B cell (primary cell): ENCODE measurements around the gene ZFYVE19. TPM values are rescaled to one million over a fixed set of nuclear protein-coding genes. Genes with fewer than 3 reads are reported as not detected.

ENCODE experiments used
- ATAC-seq: fragments of 200-7000 bp; cut with Tn5 transposase; one replicate; pipeline ENCODE4 v1.10.0; 2021; ENCODE audit warnings: low read depth, mild to moderate bottlenecking, moderate number of reproducible peaks, moderate library complexity
- CTCF ChIA-PET: fragments of 350-600 bp; sonication (Branson Sonifier 250); formaldehyde crosslinking; loops from one replicate; lab custom pipeline; 2021; ENCODE audit warnings: antibody characterized with exemption, inconsistent platforms; lab: Charles Lee
- POLR2A ChIA-PET: fragments of 350-600 bp; sonication (Branson Sonifier 250); formaldehyde crosslinking; loops from one replicate; lab custom pipeline; 2021; ENCODE audit warnings: antibody characterized with exemption; lab: Charles Lee
- DNase-seq: peaks from one replicate; pipeline ENCODE4 v3.0.0; 2013
- H2AFZ ChIP-seq: 2 replicates; pipeline ENCODE4 v1.6.1; 2012; ENCODE audit warnings: mild to moderate bottlenecking, low read depth, low read length; ENCODE audit not compliant: insufficient read depth, poor library complexity, severe bottlenecking
- H3K27ac ChIP-seq, 2 donors: 1 replicate in 1 of 2; 2 replicates in 1 of 2; pipeline ENCODE4 v1.5.1; 2012 to 2013; ENCODE audit warnings: low read length in 2 of 2, mild to moderate bottlenecking in 2 of 2, moderate library complexity in 1 of 2
- H3K27me3 ChIP-seq, 4 experiments: fragments of 200-600 bp in 1 of 4; sonication (generic) in 1 of 4; replicated peaks in 1 of 4; 1 replicate in 2 of 4; 2 replicates in 2 of 4; pipeline versions ENCODE4 v1.6.1 to v1.7.0; 2013 to 2016; ENCODE audit warnings: low read length in 3 of 4, mild to moderate bottlenecking in 2 of 4, mixed read lengths in 1 of 4, moderate library complexity in 1 of 4; ENCODE audit not compliant: insufficient read depth in 4 of 4, control insufficient read depth in 3 of 4; ENCODE audit errors: control extremely low read depth in 1 of 4
- H3K36me3 ChIP-seq, 2 experiments: replicated peaks in 1 of 2; 1 replicate in 1 of 2; 2 replicates in 1 of 2; pipeline versions ENCODE4 v1.6.1 to v1.7.1; 2013; ENCODE audit warnings: low read length in 1 of 2; ENCODE audit not compliant: insufficient read depth in 2 of 2, control insufficient read depth in 1 of 2; ENCODE audit errors: control extremely low read depth in 1 of 2, extremely low read depth in 1 of 2
- H3K4me1 ChIP-seq, 2 donors: fragments of 200-600 bp in 1 of 2; sonication (generic) in 1 of 2; 1 replicate in 1 of 2; 2 replicates in 1 of 2; pipeline versions ENCODE4 v1.5.1 to v1.6.1; 2013 to 2017; ENCODE audit warnings: low read length in 2 of 2; ENCODE audit not compliant: control insufficient read depth in 2 of 2, insufficient read depth in 2 of 2
- H3K4me2 ChIP-seq: replicated peaks from 2 replicates; pipeline ENCODE3; 2012; ENCODE audit warnings: mild to moderate bottlenecking, low read depth, low read length; ENCODE audit not compliant: poor library complexity, severe bottlenecking
- H3K4me3 ChIP-seq, 5 experiments: fragments of 200-600 bp in 1 of 5; sonication (generic) in 1 of 5; 1 replicate in 3 of 5; 2 replicates in 2 of 5; pipeline versions ENCODE4 v1.5.1 to v1.7.0; 2011 to 2016; ENCODE audit warnings: low read length in 4 of 5, mild to moderate bottlenecking in 4 of 5, low read depth in 2 of 5, control low read depth in 1 of 5, moderate library complexity in 1 of 5; ENCODE audit not compliant: insufficient read depth in 1 of 5; ENCODE audit errors: control extremely low read depth in 1 of 5, extremely low read depth in 1 of 5
- H3K79me2 ChIP-seq: fragments of 200-600 bp; sonication (generic); one replicate; pipeline ENCODE4 v1.6.0; 2016; ENCODE audit warnings: low read length; ENCODE audit not compliant: control insufficient read depth, insufficient read depth
- H3K9ac ChIP-seq: fragments of 200-600 bp; sonication (generic); 2 replicates; pipeline ENCODE4 v1.6.1; 2017; ENCODE audit warnings: mild to moderate bottlenecking, low read length, moderate library complexity
- H3K9me3 ChIP-seq, 3 donors: one replicate each; pipeline versions ENCODE4 v1.6.1 to v1.7.1; 2013; ENCODE audit warnings: low read length in 2 of 3; ENCODE audit not compliant: control insufficient read depth in 2 of 3, insufficient read depth in 1 of 3; ENCODE audit errors: control extremely low read depth in 1 of 3
- H4K20me1 ChIP-seq: 2 replicates; pipeline ENCODE4 v1.6.0; 2012; ENCODE audit warnings: mild to moderate bottlenecking, low read length; ENCODE audit not compliant: insufficient read depth, control insufficient read depth, poor library complexity, severe bottlenecking
- H3K27ac Mint-ChIP-seq: one replicate; pipeline ENCODE4 v1.8.0; 2021; ENCODE audit warnings: mixed read lengths
- H3K27me3 Mint-ChIP-seq: one replicate; pipeline ENCODE4 v1.8.0; 2021; ENCODE audit warnings: mixed read lengths
- H3K4me1 Mint-ChIP-seq: one replicate; pipeline ENCODE4 v1.8.0; 2021; ENCODE audit warnings: mixed read lengths
- H3K4me3 Mint-ChIP-seq: one replicate; pipeline ENCODE4 v1.8.0; 2021; ENCODE audit warnings: mixed read lengths
- H3K9me3 Mint-ChIP-seq: one replicate; pipeline ENCODE4 v1.8.0; 2022; ENCODE audit warnings: mixed read lengths; ENCODE audit not compliant: insufficient read depth
- EZH2 ChIP-seq: IDR thresholded peaks from 2 replicates; pipeline ENCODE4 v1.6.1; 2012; ENCODE audit warnings: borderline replicate concordance, low read depth, mild to moderate bottlenecking, moderate library complexity, low read length; ENCODE audit not compliant: insufficient read depth, poor library complexity, severe bottlenecking
- WGBS: methylation state at CpG from one replicate; pipeline ENCODE4 v1.1.5; 2013; ENCODE audit warnings: missing lambda C conversion rate; ENCODE audit not compliant: insufficient coverage; 5-methylcytosine and 5-hydroxymethylcytosine counted together
- intact Hi-C: fragments of 100-400 bp; cut with micrococcal nuclease; formaldehyde crosslinking; loops from one replicate; pipeline ENCODE4 v1.10.0; 2022
- polyA plus RNA-seq: library from polyadenylated mRNA; depleted of rRNA; stranded (reverse); fragments of >200 nt; gene quantifications from 2 replicates; pipeline ENCODE4 v1.2.3, GENCODE V29; 2012
- small RNA-seq: library from RNA; depleted of rRNA; stranded (forward); fragments of <200 nt; gene quantifications from one replicate; pipeline ENCODE3, GENCODE V24; 2012; ENCODE audit warnings: low replicate concordance, low read depth; ENCODE audit not compliant: insufficient read length
- total RNA-seq, 2 donors: library from RNA; stranded (reverse); fragments of 120-200 nt in 1 of 2; gene quantifications; 1 replicate in 1 of 2; 2 replicates in 1 of 2; pipeline versions ENCODE4 v1.2.3 to v1.2.4, GENCODE V29; 2013 to 2022
- TF ChIP-seq, protein P1 (sequence below): fragments of 200-600 bp; IDR thresholded peaks from one replicate; pipeline ENCODE4 v1.8.0; 2022; ENCODE audit warnings: antibody characterized with exemption, mild to moderate bottlenecking

Gene ZFYVE19
- total and polyA plus RNA-seq, 2 donors (not counting 1 experiment from before 2014, with no cell fraction given), result 29.4 to 60.5 TPM

- H3K4me1 Mint-ChIP-seq, result peaks cover 6% of the 10 kb centered on the region
- no peak overlapping the region for H3K27ac Mint-ChIP-seq
- Histone ChIP-seq H3K4me3 (no peak overlapping the region), H3K4me2 (no peak overlapping the region), H3K79me2 (no peaks in the 10 kb centered on the region), H3K27ac (no peak overlapping the region), H3K9ac (no peak overlapping the region), H4K20me1 (no peaks in the 10 kb centered on the region), H3K36me3 (no peaks in the 10 kb centered on the region), H3K9me3 (no peaks in the 10 kb centered on the region), H3K27me3 (peaks cover 0 to 5% (median 1%) of the 10 kb centered on the region in 4 experiments), H2AFZ (no peak overlapping the region), H3K4me1 (peaks cover 0 to 3% of the 10 kb centered on the region in 2 donors)
- ChIA-PET POLR2A (no interaction called here), CTCF (no interaction called here)
- no peaks in the 10 kb centered on the region for H3K9me3 Mint-ChIP-seq
- DNase-seq (no peak), ATAC-seq (no peak)
- 83% methylated on average over 4 of the region's 4 CpGs for WGBS
- intact Hi-C loops, result no loop called here
- TF ChIP-seq, protein P1, sequence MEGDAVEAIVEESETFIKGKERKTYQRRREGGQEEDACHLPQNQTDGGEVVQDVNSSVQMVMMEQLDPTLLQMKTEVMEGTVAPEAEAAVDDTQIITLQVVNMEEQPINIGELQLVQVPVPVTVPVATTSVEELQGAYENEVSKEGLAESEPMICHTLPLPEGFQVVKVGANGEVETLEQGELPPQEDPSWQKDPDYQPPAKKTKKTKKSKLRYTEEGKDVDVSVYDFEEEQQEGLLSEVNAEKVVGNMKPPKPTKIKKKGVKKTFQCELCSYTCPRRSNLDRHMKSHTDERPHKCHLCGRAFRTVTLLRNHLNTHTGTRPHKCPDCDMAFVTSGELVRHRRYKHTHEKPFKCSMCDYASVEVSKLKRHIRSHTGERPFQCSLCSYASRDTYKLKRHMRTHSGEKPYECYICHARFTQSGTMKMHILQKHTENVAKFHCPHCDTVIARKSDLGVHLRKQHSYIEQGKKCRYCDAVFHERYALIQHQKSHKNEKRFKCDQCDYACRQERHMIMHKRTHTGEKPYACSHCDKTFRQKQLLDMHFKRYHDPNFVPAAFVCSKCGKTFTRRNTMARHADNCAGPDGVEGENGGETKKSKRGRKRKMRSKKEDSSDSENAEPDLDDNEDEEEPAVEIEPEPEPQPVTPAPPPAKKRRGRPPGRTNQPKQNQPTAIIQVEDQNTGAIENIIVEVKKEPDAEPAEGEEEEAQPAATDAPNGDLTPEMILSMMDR, result no peak
- no peak for TF ChIP-seq EZH2
- H3K4me3 Mint-ChIP-seq, result no peak overlapping the region
- H3K27me3 Mint-ChIP-seq, result no peaks in the 10 kb centered on the region
These were observed 56.9 kb downstream of the ZFYVE19 start for GRCh38 chr15:40863660-40864270.

Small RNAs within 50 kb of the gene (small RNA-seq; reads per million reads assigned to genes)
- gene SUMO2P15, result not detected

Other genes with a start within 250 kb of the ZFYVE19 start
- gene CCDC32, start 242.0 kb upstream of the ZFYVE19 start, total RNA-seq, result 76.6 and 78.4 TPM in 2 replicates
- 24.0 and 29.5 TPM in 2 replicates for gene CCDC32, start 242.0 kb upstream of the ZFYVE19 start, polyA plus RNA-seq
- 21.1 and 22.8 TPM in 2 replicates for gene RPUSD2, start 237.8 kb upstream of the ZFYVE19 start, total RNA-seq
- gene RPUSD2, start 237.8 kb upstream of the ZFYVE19 start, polyA plus RNA-seq, result 5.0 and 9.8 TPM in 2 replicates
- 3.7 and 4.0 TPM in 2 replicates for gene KNL1, start 212.8 kb upstream of the ZFYVE19 start, total RNA-seq
- 0.91 and 1.7 TPM in 2 replicates for gene KNL1, start 212.8 kb upstream of the ZFYVE19 start, polyA plus RNA-seq
- gene RAD51, start 111.9 kb upstream of the ZFYVE19 start, total RNA-seq, result 1.9 and 2.0 TPM in 2 replicates
- gene RAD51, start 111.9 kb upstream of the ZFYVE19 start, polyA plus RNA-seq, result 0.61 and 0.67 TPM in 2 replicates
- gene RMDN3, start 51.8 kb upstream of the ZFYVE19 start, total RNA-seq, result 22.1 and 24.2 TPM in 2 replicates
- gene RMDN3, start 51.8 kb upstream of the ZFYVE19 start, polyA plus RNA-seq, result 11.6 and 12.4 TPM in 2 replicates
- 23.1 and 23.7 TPM in 2 replicates for gene GCHFR, start 43.0 kb upstream of the ZFYVE19 start, total RNA-seq
- gene GCHFR, start 43.0 kb upstream of the ZFYVE19 start, polyA plus RNA-seq, result 6.2 and 14.3 TPM in 2 replicates
- 8.6 and 9.5 TPM in 2 replicates for gene C15orf62, start 37.1 kb upstream of the ZFYVE19 start, total RNA-seq
- gene C15orf62, start 37.1 kb upstream of the ZFYVE19 start, polyA plus RNA-seq, result 0.30 and 0.50 TPM in 2 replicates
- gene DNAJC17, start 384 bp downstream of the ZFYVE19 start, total RNA-seq, result 46.1 and 52.3 TPM in 2 replicates
- gene DNAJC17, start 384 bp downstream of the ZFYVE19 start, polyA plus RNA-seq, result 27.3 and 30.5 TPM in 2 replicates
- gene PPP1R14D, start 21.6 kb downstream of the ZFYVE19 start, total RNA-seq, result not detected in 2 replicates
- gene PPP1R14D, start 21.6 kb downstream of the ZFYVE19 start, polyA plus RNA-seq, result 0.19 TPM in 1 of 2 replicates, not detected in the other
- gene SPINT1, start 37.0 kb downstream of the ZFYVE19 start, total RNA-seq, result 14.4 and 18.2 TPM in 2 replicates
- 12.3 and 21.3 TPM in 2 replicates for gene SPINT1, start 37.0 kb downstream of the ZFYVE19 start, polyA plus RNA-seq
- 0.41 and 0.54 TPM in 2 replicates for gene RHOV, start 67.1 kb downstream of the ZFYVE19 start, total RNA-seq
- 0.09 TPM in 1 of 2 replicates, not detected in the other for gene RHOV, start 67.1 kb downstream of the ZFYVE19 start, polyA plus RNA-seq
- 29.6 TPM in 2 replicates for gene VPS18, start 87.4 kb downstream of the ZFYVE19 start, total RNA-seq
- gene VPS18, start 87.4 kb downstream of the ZFYVE19 start, polyA plus RNA-seq, result 13.6 and 22.0 TPM in 2 replicates
- gene DLL4, start 122.3 kb downstream of the ZFYVE19 start, total RNA-seq, result 0.30 and 0.36 TPM in 2 replicates
- gene DLL4, start 122.3 kb downstream of the ZFYVE19 start, polyA plus RNA-seq, result 0.07 and 0.10 TPM in 2 replicates
- 3.1 and 3.6 TPM in 2 replicates for gene CHAC1, start 146.4 kb downstream of the ZFYVE19 start, total RNA-seq
- gene CHAC1, start 146.4 kb downstream of the ZFYVE19 start, polyA plus RNA-seq, result 0.81 and 1.2 TPM in 2 replicates